Ishikawa (cell line): ENCODE data around the gene ACOT6.

Experiments used
- CEBPB ChIP-seq: IDR thresholded peaks from 2 replicates; pipeline ENCODE4 v1.6.1; 2012
- CREB1 ChIP-seq: IDR thresholded peaks from 2 replicates; pipeline ENCODE4 v1.6.1; 2012; ENCODE audit warnings: low read depth
- EGR1 ChIP-seq: IDR thresholded peaks from 2 replicates; pipeline ENCODE4 v1.6.1; 2012
- EP300 ChIP-seq: IDR thresholded peaks from 2 replicates; pipeline ENCODE4 v1.6.1; 2012; ENCODE audit warnings: borderline replicate concordance
- RAD21 ChIP-seq: IDR thresholded peaks from 2 replicates; pipeline ENCODE4 v1.6.1; 2012; ENCODE audit warnings: low read depth
- TAF1 ChIP-seq: IDR thresholded peaks from 2 replicates; pipeline ENCODE4 v1.6.1; 2012; ENCODE audit warnings: low read depth, mild to moderate bottlenecking
- TCF12 ChIP-seq: IDR thresholded peaks from 2 replicates; pipeline ENCODE4 v1.6.1; 2012; ENCODE audit warnings: low read depth
- YY1 ChIP-seq: IDR thresholded peaks from 2 replicates; pipeline ENCODE4 v1.6.1; 2012; ENCODE audit warnings: low read depth
- ZBTB7A ChIP-seq: IDR thresholded peaks from 2 replicates; pipeline ENCODE4 v1.6.1; 2012; ENCODE audit warnings: low read depth

DNA sequence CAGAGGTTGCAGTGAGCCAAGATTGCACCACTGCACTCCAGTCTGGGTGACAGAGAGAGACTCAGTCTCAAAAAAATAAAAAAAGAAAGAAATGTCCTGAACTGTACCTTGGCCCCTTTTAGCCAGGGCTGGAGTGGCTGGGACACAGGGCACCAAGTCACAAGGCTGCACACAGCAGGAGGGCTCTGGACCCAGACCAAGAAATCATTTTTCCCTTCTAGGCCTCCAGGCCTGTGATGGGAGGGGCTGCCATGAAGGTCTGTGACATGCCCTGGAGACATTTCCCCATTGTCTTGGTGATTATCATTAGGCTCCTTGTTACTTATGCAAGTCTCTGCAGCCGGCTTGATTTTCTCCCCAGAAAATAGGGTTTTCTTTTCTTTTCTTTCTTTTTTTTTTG is 5.1 kb upstream of the ACOT6 start:
- TF ChIP-seq RAD21 (no peak), TCF12 (no peak), TAF1 (no peak), YY1 (no peak), EGR1 (no peak), EP300 (no peak), CREB1 (no peak), ZBTB7A (no peak), CEBPB (no peak)
